Astrocyte (in vitro differentiated cells and primary cell): ENCODE data around the gene AGTRAP.

Experiments
- CTCF ChIP-seq: IDR thresholded peaks from 2 replicates; pipeline ENCODE4 v1.5.1; 2011; ENCODE audit warnings: low read depth, mild to moderate bottlenecking, inconsistent platforms, low read length, moderate library complexity; ENCODE audit not compliant: insufficient read depth
- EZH2 ChIP-seq: IDR thresholded peaks from 2 replicates; pipeline ENCODE4 v1.6.1; 2012; ENCODE audit warnings: mild to moderate bottlenecking, low read length, inconsistent platforms; ENCODE audit not compliant: insufficient read depth

DNA sequence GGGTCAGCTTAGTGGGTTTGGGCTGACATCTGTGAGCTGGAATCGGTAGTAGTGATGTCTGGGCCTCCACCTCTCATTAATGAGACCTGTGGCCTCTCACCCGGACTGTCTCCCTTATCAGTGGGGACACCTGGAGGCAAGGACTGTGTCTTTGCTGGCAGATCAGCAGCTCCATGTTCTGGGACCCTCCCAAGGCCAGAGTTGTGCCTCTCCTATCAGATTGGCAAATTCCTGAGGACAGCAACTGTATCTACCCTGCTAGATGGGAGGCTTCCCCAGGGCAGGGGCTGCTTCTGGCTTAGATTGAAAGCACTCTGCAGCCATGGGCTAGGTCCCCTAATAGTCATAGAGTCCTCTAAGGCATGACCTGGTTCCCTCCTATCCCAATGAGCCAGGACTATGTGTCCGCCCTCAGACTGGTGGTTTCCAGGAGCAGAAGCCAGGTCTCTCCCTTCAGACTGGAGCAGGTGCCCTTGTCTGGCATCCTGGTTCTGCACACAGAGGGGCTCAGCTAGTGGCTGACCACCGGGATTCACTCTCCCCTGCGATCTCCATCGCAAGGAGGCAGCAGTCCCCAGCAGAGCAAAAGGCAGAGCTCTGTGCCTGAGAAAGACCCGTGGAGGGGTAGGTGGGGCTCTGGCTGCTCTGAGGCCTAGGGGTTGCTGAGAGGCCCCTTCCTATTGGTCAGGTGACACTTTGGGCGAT is 38.6 kb upstream of the AGTRAP start:
- TF ChIP-seq CTCF = no peak
- TF ChIP-seq EZH2 = no peak
